Measurements from ENCODE around the gene PPP1R2. TPM values are rescaled to one million over a fixed set of nuclear protein-coding genes. Genes with fewer than 3 reads are reported as not detected.

The PPP1R2 gene
- total RNA-seq, 1 experiment from 2014 or later, result 38.3 TPM

GRCh38 chr3:195574497-195575304, 31.6 kb upstream of the PPP1R2 start:
- WGBS (ENCODE audit: extremely low coverage, insufficient read length, low lambda C conversion rate), result no CpG with 5 or more reads among the region's 8 CpGs
- H2BK5ac ChIP-seq (ENCODE audit: insufficient read length, low read length), result no peak overlapping the region

More at GRCh38 chr3:195574497-195575304, 31.6 kb upstream of the PPP1R2 start:
- Histone ChIP-seq H3K27me3 (ENCODE audit: insufficient read depth, low read length) (no peaks in the 10 kb centered on the region), H3K4me1 (ENCODE audit: insufficient read depth, low read length) (no peaks in the 10 kb centered on the region; the same call in 1 of the 2 replicates), H3K27ac (ENCODE audit: insufficient read length, low read depth, low read length) (no peak overlapping the region), H3K79me2 (ENCODE audit: insufficient read depth, low read length) (no peaks in the 10 kb centered on the region), H4K20me1 (ENCODE audit: control insufficient read depth, insufficient read depth, insufficient read length) (no peaks in the 10 kb centered on the region), H2AK5ac (ENCODE audit: insufficient read length, low read length) (no peak overlapping the region), H4K5ac (ENCODE audit: insufficient read length, low read depth, low read length) (no peak overlapping the region), H4K8ac (replicated peaks; ENCODE audit: insufficient read length, low read depth, low read length) (no peak overlapping the region), H2AFZ (ENCODE audit: low read length) (no peak overlapping the region), H2BK20ac (ENCODE audit: low read depth, low read length, poor library complexity, severe bottlenecking) (no peak overlapping the region), H4K91ac (ENCODE audit: insufficient read length, low read depth, low read length) (no peak overlapping the region), H3T11ph (ENCODE audit: low read length) (no peak overlapping the region), H3K79me1 (ENCODE audit: insufficient read depth, low read depth, low read length, poor library complexity, severe bottlenecking) (no peaks in the 10 kb centered on the region), H2BK12ac (ENCODE audit: insufficient read length, low read depth, low read length) (no peak overlapping the region), H3K23me2 (ENCODE audit: insufficient read length, low read depth, low read length, poor library complexity, severe bottlenecking) (peaks cover 2% of the 10 kb centered on the region), H3K56ac (ENCODE audit: insufficient read length, low read depth, low read length) (no peak overlapping the region), H3K18ac (ENCODE audit: insufficient read length, low read depth, low read length) (no peak overlapping the region), H3K9me3 (ENCODE audit: control insufficient read depth, low read depth, low read length) (no peaks in the 10 kb centered on the region), H3K4ac (ENCODE audit: low read depth, low read length) (no peak overlapping the region), H3K9ac (ENCODE audit: extremely low read depth, insufficient read length, low read length) (no peak overlapping the region), H3K14ac (ENCODE audit: insufficient read depth, low read length) (no peak overlapping the region), H2BK15ac (ENCODE audit: low read depth, low read length) (no peak overlapping the region), H2BK120ac (ENCODE audit: low read depth, low read length, poor library complexity, severe bottlenecking) (no peak overlapping the region), H3K4me2 (ENCODE audit: insufficient read depth, insufficient read length, low read length) (no peak overlapping the region), H3K23ac (ENCODE audit: insufficient read length, low read depth, low read length) (no peak overlapping the region)
- TF ChIP-seq CTCF (conservative IDR thresholded peaks at IDR 0.05), result no peak
- no peak overlapping the region for H3K27ac Mint-ChIP-seq
- H3K4me3 Mint-ChIP-seq, result no peak overlapping the region
- H3K36me3 Mint-ChIP-seq (ENCODE audit: insufficient read depth in 1 of 3, low read depth in 3 of 3), result 0 out of 7 replicates have a peak, but pooled peaks cover 0 to 2% (median 0%) of the 10 kb centered on the region in 3 experiments
- H3K27me3 Mint-ChIP-seq (ENCODE audit: low read depth), result peaks cover 7% of the 10 kb centered on the region
- DNase-seq, result no peak
- H3K9me3 Mint-ChIP-seq, result peaks cover 4 to 5% of the 10 kb centered on the region in 2 experiments; a peak in 1 of 5 replicates
- peaks cover 15 to 18% of the 10 kb centered on the region in 2 experiments for H3K4me1 Mint-ChIP-seq
